Neutrophil (primary cell): ENCODE data around the gene TUBB4B.

Source experiments
- H3K27ac ChIP-seq: fragments of 200-600 bp; sonication (generic); 2 replicates; pipeline ENCODE4 v1.5.1; 2016; ENCODE audit warnings: mild to moderate bottlenecking, moderate library complexity
- H3K27me3 ChIP-seq: fragments of 200-600 bp; sonication (generic); 2 replicates; pipeline ENCODE4 v1.6.0; 2016; ENCODE audit warnings: mild to moderate bottlenecking
- H3K36me3 ChIP-seq: fragments of 200-600 bp; sonication (generic); 2 replicates; pipeline ENCODE4 v1.5.1; 2017
- H3K4me1 ChIP-seq, 2 experiments: fragments of 200-600 bp in 1 of 2; sonication (generic) in 1 of 2; 1 replicate in 1 of 2; 2 replicates in 1 of 2; pipeline versions ENCODE4 v1.5.1 to v1.6.1; 2013 to 2016; ENCODE audit warnings: low read depth in 1 of 2, low read length in 1 of 2, mild to moderate bottlenecking in 1 of 2, moderate library complexity in 1 of 2; ENCODE audit not compliant: control insufficient read depth in 1 of 2, insufficient read depth in 1 of 2
- H3K4me3 ChIP-seq, 2 experiments: fragments of 200-600 bp in 1 of 2; sonication (generic) in 1 of 2; 1 replicate in 1 of 2; 2 replicates in 1 of 2; pipeline ENCODE4 v1.5.1; 2013 to 2016; ENCODE audit warnings: low read depth in 1 of 2, low read length in 1 of 2, mild to moderate bottlenecking in 1 of 2, moderate library complexity in 1 of 2
- H3K9me3 ChIP-seq: fragments of 200-600 bp; sonication (generic); 2 replicates; pipeline ENCODE4 v1.5.1; 2016
- CTCF ChIP-seq: fragments of 200-600 bp; sonication (generic); IDR thresholded peaks from 2 replicates; pipeline ENCODE4 v1.5.1; 2016; ENCODE audit warnings: antibody characterized with exemption

Gene TUBB4B

GRCh38 chr9:137268538-137269201 lies 27.6 kb downstream of the TUBB4B start:
- Histone ChIP-seq H3K4me3 (no peak overlapping the region), H3K9me3 (no peaks in the 10 kb centered on the region), H3K4me1 (no peaks in the 10 kb centered on the region), H3K27me3 (no peaks in the 10 kb centered on the region), H3K36me3 (peaks cover 90% of the 10 kb centered on the region), H3K27ac (no peak overlapping the region)
- no peak for TF ChIP-seq CTCF

GRCh38 chr9:137269231-137269772 lies 28.2 kb downstream of the TUBB4B start:
- no peaks in the 10 kb centered on the region for H3K27me3 ChIP-seq
- H3K4me1 ChIP-seq: no peaks in the 10 kb centered on the region
- H3K27ac ChIP-seq: no peak overlapping the region
- H3K9me3 ChIP-seq: no peaks in the 10 kb centered on the region
- TF ChIP-seq CTCF: no peak
- peaks cover 90% of the 10 kb centered on the region for H3K36me3 ChIP-seq
- no peak overlapping the region for H3K4me3 ChIP-seq

- Histone ChIP-seq H3K27ac (no peak overlapping the region), H3K27me3 (no peaks in the 10 kb centered on the region), H3K4me1 (no peaks in the 10 kb centered on the region), H3K9me3 (no peaks in the 10 kb centered on the region), H3K4me3 (no peak overlapping the region), H3K36me3 (peaks cover 78% of the 10 kb centered on the region)
- TF ChIP-seq CTCF: no peak
Measured at GRCh38 chr9:137270929-137271695, 30.0 kb downstream of the TUBB4B start.

- Histone ChIP-seq H3K27me3 (no peaks in the 10 kb centered on the region), H3K4me1 (peaks cover 2% of the 10 kb centered on the region in 2 experiments), H3K9me3 (no peaks in the 10 kb centered on the region), H3K4me3 (no peak overlapping the region), H3K27ac (no peak overlapping the region), H3K36me3 (peaks cover 72% of the 10 kb centered on the region)
- no peak for TF ChIP-seq CTCF
Measured at GRCh38 chr9:137271696-137272076, 30.6 kb downstream of the TUBB4B start.

- H3K27me3 ChIP-seq: no peaks in the 10 kb centered on the region
- H3K27ac ChIP-seq: no peak overlapping the region
- no peaks in the 10 kb centered on the region for H3K9me3 ChIP-seq
- no peak for TF ChIP-seq CTCF
- H3K4me3 ChIP-seq: no peak overlapping the region
- peaks cover 9 to 10% of the 10 kb centered on the region in 2 experiments for H3K4me1 ChIP-seq
- peaks cover 64% of the 10 kb centered on the region for H3K36me3 ChIP-seq
Measured at GRCh38 chr9:137272241-137273094, 31.4 kb downstream of the TUBB4B start.
